T1000 (cell line): Measurements from ENCODE around the gene DAPK3.
"Not testable (repeated sequence)": the region's sequence is repeated elsewhere in the genome, so short reads cannot be mapped to it uniquely, and the experiment has no call there.

Experiments
- DNase-seq: peaks from one replicate; lab custom pipeline; 2025; ENCODE audit warnings: mixed read lengths; lab: John Stamatoyannopoulos, UW

The DAPK3 gene

DNA sequence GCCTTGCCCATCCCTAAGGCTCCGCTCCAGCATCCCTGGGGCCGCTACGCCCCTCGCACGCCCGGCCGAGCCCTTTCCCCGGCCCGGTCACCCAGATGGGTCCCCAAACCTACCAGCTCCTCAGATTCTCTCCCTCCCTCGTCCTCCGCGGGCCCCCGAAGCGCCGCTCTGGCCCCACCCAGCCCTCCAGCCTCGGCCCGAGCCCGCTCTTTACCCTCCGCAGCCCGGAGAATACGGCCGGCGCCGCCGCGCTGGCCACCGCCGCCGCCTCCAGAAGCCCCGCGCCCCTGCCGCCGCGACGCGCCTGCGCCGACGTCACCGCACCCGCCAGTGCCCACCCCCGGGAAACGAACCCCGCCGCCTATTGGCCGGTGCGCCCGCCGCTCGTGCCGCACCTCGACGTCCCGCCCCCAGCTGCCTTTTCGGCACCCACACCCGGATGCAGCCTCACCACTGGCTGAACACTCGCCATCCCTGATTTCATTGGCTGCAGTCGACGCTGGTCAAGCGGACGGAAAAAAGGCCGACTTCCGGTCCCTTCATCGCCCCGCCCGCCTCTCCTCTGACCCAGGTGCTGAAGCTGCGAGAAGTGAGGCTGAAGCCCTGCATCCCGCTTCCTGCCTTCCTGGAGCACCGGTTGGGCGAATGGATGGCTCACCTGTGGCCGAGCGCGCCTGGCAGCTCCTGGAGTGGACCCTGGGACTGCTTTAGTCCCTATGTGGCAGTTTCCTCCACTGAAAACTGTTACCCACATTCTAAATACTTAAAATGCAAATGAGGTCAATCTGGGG is at the start of gene DAPK3:
TSS of gene DAPK3 (minus strand) at position 292 of the 791 bp plus-strand sequence. CDS start 1,364 bp downstream, outside the sequence.
- peak; percentile 96 for DNase-seq

DNA sequence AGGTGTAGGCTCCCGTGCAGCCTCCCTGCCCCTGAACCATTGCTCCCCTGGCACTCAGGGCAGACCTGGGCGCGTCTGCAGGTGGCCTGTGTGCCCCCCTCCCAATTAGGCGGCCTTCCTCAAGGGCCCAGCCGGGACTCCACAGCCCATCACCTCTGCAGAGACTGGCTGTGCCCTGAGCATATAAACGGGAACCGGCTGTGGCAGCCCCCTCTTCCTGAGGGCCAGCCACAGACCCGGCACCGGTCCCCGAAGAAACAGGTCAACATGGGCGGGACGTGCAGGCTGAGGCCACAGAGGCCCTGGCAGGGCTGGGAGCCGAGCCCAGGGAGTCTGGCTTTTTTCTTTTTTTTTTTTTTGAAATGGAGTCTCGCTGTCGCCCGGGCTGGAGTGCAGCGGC is 48.7 kb upstream of the DAPK3 start:
- no peak for DNase-seq

DNA sequence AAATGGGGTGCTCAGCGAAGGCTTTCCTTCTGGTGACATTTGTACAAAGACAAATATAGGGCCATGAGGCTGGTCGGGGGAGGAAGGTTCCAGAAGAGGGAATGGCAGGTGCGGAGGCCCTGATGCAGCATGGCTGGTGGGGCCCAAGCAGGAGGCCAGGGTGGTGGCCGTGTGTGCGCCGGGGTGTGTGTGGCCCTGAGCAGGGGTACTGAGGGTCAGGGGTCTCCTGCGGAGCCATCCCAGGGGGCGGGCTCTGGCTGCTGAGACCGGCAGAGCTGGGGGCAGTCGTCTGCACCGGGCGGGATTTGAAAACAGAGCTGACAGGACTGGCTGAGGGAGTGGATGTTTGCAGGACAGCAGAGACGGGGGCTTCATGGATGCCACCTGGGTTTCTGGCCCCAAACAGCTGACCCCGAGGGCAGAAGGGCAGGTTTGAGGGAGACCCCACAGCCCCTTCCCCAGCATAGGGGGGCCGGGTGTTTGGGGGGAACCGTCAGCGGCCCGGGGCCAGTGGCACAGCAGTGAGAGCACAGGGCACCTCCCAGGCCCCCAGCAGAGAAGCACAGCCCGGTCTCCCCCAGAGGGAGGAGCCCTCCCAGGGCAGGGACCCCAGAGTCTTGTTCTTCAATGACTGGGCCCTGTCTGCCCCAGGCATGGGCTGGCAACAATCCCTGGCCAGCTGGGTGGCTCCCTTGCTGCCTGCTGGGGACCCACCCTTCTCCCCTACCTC is 48.0 kb upstream of the DAPK3 start:
- DNase-seq, result no peak

DNA sequence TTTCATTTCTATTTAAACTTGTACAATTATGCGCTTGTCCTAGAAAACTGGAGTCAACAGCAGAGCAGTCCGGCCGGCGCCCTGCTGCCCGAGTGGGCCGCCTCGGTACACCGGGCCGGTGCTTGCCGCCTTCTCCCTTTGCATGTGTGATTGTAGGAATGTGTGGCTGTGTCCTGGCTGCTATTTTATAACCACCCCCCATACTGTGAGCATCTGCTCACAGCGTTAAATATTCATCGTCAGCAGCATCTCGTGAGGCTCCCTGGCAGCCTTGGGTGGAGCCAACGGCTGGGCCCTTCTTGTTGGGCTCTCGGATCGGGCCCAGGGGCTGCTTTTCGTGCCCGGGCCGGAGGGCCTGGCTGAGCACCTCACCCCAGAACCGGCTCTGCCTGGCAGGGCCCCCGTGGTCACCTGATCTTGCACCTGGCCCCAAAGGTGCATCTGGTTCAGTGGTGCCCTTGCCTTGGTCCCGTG is 47.3 kb upstream of the DAPK3 start:
- DNase-seq, result no peak

DNA sequence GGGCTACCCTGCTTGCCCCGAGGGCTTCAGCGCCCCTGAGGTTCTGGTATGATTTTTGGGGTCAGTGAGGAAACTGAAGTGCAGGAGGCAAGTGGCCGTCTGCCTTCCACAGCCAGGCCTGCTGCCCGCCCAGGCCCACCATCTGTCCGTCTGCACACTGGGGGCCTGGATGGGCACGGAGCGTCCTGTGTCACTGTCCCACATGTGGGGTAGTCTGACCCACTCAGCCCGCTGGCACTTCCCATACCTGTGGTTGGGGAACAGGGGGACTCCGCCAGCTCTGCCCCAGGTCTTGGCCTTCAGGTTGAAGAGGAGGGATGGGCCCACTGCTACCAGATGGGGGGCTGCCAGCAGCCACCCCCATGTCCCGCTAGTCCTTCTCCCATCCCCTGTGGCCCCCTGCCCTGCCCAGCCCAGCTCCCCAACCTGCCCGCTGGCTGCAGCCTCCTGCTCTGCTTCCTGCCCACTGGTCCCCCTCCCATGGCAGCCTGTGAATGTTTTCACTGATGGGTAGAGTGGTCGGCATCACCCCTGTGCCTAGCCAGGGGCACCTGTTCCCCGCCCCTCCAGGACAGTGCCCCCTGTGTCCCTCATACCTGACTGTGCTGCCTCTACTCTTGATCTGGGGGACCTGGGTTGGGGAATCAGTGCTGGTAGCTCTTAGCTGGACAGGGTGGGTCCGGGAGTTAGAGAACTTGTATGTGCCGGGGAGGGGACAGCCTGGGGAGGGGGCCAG is 46.2 kb upstream of the DAPK3 start:
- no peak for DNase-seq

DNA sequence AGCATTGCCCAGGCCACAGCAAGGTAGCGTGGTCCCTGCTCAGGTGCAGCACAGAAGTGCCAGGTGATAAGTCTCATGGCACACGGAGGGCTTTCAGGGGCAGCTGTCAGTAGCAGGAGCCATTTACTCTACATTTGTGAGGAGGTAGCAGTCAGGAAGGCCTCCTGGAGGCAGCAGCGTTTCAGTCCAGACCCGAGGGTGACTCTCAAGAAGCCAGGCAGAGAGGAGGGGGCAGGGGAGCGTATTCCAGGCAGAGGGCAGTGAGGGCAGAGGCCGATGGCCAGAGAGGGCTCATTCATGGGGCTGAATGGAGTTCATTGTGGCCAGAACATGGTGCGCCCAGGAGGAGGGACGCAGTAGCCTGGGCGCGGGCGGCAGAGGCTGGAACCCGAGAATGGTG is 45.6 kb upstream of the DAPK3 start:
- DNase-seq, result no peak

DNA sequence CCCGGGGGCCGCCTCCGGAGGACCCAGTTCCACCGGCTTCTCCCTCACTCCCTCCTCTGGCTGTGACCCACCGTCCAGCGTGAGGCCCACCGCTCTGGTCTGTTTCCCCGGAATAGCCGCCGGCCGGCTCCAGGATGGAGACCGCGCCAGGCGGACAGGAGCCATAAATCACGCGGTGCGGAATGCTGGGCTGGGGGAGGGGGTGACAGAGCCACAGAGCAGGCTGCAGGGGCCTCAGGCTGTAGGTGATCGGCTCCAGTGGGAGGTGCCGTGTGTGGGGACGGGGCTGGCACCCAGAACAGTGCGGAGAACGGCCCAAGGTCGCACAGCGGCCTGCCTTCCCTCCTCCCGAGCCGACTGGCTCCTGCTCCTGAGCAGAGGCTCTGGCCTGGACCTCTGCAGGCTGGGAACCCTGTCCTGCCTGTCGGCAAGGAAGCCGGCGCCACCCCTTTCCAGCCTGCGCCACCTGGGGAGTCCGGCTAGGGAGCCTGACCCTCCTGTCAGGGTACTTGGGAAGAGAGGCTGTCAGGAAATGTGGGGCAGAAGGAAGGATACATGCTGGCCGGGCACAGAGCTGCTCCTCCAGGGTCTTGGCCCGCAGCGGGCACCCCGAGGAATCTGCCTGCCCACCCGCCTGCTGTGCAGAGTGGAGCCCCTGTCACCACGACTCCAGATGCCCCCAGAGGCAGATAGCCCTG is 45.0 kb upstream of the DAPK3 start:
- no peak for DNase-seq

DNA sequence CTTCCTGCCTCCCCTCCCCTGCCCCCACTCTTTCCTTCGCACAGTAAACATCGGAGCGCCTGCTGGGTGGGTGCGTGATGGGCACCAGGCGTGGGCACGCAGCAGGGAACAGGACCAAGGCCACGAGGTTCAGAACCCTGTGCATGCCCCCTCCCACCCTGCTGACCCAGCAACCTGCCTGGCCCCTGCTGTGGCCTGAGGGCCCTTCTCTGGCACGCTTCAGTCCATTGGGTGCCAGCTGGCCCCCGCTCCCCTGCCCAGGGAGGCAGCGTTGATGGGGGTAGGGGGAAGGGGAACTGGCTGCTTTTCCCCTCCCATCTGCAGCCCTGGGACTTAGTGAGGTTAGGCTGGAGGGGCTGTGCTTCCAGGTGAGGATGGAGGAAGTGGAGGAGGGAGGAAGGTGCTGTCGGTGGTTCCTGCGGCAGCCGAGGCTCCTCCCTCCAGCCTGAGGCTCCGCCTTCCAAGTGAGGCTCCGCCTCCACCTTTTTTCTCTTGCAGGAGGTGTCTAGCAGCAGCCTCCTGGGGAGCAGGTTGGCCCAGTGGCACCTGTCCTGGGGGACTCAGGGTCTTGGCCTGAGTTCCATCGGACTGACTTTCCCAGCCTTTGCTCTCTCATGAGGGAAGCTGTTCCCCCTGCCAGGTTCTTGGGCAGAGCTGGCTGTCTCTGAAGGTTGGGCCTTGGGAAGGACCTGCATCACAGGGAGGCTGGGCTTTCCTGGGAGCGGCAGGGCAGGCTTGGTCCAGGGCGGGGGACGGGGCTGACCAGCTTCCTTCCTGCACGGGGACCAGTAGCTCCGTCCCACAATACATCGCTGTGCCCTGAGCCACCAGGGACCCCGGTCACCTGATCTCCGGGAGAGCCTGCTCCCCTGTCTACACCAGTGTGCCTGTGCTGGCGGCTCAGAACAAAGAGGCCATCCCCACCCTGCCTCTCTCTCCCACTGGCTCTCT is 43.9 kb upstream of the DAPK3 start:
- DNase-seq, result no peak

DNA sequence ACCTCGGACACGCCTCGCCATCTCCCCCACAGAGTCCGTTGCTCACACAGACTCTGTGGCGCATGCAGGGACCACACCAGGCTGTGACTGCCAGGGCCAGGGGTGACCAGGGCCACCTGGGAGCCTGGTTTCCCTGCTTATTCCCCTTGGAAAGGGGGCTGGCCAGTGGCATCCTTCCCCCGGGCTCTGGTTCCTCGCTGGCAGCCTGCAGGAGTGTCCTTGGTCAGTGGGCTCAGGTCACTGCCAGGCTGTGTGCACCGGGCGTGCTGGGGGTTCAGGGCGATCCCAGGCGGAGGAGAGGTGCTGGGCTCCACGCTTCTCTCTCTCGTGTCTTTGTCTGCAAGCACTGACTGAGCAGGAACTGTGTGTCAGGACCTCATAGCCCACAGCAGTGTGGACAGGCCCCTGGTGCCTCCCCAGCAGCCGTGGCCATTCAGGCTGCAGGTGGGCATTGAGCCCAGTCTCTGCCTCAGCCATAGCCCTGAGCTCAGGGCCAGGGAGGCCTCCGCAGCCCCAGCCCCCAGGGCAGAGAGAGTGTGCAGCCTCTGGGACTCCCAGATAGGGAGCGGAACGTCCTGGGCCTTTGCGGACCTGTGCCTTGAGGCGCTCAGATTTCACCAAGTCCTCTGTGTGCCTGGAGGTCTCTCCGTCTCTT is 43.1 kb upstream of the DAPK3 start:
- no peak for DNase-seq

DNA sequence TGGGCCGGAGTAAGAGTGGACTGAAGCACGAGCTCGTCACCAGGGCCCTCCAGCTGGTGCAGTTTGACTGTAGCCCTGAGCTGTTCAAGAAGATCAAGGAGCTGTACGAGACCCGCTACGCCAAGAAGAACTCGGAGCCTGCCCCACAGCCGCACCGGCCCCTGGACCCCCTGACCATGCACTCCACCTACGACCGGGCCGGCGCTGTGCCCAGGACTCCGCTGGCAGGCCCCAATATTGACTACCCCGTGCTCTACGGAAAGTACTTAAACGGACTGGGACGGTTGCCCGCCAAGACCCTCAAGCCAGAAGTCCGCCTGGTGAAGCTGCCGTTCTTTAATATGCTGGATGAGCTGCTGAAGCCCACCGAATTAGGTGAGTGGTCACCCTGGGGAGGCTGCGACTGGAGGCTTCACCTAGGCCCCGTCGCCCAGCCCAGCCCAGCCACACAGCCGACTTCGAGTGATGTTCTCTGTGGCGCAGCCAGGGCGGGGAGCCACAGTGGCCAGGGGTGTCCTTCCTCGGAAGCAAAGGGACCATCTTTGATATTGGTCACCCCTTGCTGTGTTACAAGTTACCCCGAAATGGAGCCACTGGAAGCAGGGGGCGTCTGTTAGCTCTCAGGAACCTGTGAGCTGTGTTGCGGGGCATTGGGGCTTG is 42.2 kb upstream of the DAPK3 start:
- no peak for DNase-seq

DNA sequence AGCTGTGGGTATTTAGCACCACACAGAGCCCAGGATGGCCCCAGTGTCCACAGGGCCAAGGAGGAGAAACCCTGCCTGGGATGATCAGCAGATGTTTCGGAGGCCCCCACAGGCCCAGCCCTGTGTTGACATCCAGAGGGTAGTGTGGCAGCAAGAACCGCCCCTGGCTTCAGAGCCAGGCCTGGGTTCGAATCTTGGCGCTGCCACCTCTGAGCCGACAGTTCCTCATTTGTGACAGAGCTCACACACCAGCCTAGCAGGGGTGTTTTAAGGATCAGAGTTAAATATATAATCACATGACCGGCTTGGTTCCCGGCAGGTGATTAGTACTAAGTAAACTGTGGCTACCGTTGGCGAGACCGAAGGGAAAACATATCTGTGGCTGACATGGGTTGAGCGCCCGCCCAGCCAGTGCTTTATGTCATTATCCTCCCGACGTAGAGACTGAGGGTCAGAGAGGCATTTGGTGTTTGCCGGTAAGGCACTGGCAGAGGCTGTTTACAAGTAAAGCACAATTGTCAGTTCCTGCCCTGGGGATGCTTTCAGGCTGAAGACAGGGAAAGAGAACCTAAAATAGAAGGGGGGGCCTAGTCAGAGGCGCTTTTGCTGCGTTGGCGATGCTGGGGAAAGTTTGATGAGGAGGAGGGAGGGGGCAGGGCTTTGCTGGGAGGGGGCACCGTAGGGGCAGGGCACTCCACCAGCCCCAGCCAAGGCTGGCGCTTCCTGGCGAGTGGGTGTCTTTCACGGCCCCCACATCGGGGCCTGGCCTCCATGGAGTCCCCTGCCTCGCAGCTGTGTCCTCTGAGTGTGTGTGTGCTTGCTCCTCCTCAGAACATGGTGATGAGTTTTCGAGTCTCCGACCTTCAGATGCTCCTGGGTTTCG is 41.4 kb upstream of the DAPK3 start:
- no peak for DNase-seq

DNA sequence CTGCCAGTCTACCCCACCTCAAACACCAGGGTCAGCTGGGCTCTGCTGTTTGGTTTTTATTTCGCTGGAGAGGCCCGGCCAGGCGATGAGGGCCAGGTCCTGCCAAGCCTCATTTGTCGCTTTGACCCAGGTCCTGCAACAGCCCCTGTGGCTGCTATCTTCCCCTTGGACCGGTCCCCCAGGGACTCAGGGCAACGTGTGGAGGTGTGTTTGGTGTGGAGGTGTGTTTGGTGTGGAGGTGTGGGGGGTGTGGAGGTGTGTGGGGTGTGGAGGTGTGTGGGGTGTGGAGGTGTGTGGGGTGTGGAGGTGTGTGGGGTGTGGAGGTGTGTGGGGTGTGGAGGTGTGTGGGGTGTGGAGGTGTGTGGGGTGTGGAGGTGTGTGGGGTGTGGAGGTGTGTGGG is 40.5 kb upstream of the DAPK3 start:
- not testable (repeated sequence) for DNase-seq

DNA sequence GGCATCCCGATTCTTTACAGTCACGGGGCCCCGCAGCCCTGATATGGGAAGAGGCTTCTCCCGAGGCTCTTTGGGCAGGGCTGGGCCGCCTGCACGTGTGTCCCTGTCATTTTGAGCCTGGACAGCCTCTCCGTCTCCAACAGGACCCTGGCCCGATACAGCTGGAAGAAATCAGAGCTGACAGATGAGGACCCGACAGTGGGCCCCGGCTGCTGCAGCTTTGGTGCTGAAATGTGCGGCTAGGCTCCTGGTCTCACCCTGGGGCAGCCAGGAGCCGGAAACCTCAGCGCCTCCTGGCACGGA is 39.9 kb upstream of the DAPK3 start:
- no peak for DNase-seq

DNA sequence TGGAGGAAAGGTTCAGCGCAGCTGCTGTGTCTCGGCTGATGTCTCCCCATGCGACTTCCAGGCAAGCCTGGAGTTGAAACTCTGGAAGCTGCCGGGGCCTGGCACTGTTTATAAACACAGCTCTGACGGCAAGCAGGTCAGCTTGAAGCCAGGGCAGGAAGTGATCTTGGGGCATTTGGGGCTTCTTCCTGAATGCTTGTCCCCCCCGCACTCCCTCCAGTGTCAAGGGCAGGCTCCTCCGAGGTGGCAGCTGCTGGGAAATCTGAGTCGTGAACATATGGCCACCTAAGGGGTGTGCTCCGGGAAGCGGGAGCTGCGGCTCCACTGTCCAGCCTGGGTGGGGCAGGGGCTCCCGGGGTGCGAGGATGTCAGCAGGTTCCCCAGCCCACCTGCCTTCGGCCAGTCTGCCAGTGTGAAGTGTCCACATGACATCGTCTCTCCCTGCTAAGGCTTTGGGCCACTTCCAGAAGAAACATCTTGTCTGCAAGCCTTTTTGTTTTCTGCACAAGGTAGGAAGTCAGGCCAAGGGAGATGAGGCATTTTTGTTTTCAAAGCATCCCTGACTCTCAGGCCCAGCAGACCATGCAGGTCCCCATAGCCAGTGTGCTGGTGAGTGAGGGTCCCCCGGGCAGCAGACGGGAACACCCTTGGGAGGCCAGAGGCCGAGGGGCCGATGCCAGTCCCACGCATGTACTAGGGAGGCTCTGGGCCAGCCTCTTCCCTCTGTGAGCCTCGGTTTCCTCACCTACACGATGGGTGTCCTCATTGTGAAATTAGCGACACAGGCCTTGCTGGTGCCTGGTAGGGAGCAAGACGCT is 39.3 kb upstream of the DAPK3 start:
- no peak for DNase-seq

DNA sequence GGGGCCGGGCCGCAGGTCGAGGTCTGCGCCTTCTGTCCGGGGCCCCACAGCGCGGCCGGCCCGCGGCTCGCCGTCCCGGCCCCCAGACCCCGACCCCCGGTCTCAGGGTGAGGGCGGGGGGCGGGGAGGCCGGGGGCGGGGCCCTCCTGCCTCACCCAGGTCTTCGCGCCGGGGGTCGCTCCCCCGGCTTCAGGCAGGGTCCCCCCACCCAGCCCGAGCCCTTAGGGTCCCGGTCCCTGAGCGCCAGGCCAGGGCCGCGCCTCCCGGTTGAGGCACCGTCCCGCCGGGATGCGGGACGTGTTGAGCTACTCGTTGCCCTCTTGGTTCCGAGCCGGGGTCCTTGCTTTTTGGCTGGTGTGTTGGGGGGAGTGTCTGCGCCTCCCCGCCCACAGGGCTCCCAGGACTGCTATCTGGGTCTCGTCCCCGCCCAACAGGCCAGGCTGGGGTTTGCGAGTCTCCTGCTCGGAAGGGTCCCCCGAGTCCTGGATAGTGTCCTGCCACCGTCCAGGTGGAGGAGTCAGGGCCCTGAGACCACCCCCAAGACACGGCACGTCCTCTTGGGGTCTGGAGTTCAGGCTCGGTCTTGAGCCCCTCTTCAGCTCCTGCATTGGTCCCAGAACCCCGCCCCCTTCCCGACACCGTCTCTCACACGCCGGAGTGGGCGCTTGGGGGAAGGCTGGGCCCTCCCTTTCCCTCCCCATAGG is 37.1 kb upstream of the DAPK3 start:
- no peak for DNase-seq

DNA sequence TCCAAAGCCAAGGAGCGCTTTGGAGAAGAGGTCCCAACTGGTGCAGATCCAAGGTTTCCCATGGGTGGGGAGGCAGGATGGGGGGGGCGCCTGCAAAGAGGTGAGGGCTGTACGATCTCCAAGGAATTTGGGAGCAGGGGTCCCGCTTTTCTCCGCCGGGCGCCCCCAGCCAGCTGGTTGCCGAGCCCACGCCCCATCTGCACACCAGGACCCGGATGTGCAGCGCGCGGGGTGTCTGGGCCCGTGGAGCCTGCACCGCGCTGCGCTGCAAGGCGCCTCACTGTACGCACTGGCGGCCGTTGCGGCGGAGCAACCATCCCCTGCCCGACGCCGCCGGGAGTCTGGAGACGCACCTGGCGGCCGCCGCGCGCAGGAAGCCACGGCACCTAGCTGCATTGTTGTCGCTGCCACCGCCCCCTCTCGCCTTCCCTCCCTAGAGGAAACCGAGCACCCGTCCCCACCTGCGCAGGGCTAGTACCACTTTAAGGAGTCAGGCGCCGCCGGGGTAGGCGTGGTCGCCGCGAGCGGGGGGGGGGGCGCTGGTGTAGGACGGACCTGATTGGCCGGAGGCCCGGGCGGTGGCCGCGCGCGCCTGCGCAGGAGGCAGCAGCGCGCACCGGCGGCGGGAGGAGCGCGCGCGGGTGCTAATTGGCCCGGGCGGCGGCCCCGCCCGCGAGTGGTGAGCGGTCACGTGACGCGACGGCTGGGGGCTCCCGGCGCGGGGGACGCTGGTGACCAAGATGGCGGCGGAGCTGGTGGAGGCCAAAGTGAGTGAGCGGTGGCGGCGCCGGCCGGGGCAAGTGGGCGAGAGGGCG is 36.3 kb upstream of the DAPK3 start, which contains the start of gene PIAS4:
TSS of gene PIAS4 (plus strand) at position 716 of the 815 bp plus-strand sequence. CDS start at position 741, 25 bp downstream.
- DNase-seq, result peak; percentile 94
